NCI-H510A treated with DMSO at 0.1 percent for 48 hours (cell line): ENCODE data around the gene IL2RG.

Experiments used
- DNase-seq: peaks from one replicate; lab custom pipeline; 2025; lab: John Stamatoyannopoulos, UW

The IL2RG gene

DNA sequence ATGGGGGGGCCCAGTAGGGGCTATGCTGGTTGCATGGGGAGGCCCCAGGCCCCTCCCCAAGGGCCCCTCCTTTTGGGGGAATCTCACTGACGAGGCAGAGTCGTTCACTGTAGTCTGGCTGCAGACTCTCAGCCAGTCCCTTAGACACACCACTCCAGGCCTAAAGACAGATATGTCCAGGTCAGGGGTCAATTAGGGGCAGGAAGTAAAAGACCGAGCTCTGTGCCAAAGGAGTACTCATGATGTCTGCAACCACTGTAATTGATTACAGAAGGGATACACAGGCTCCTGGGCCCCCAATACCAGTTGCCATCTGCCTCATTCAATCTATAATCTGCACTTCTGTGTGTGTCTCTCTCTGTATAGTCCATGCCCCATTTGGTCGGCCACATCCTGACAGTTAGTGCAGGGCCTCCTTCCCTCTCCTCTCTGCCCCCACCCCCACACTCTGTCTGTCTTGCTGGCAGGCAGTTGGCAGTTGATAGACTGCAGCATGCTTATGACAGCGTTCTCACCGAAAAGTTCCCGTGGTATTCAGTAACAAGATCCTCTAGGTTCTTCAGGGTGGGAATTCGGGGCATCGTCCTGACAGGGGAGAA lies 3.5 kb downstream of the IL2RG start:
- DNase-seq, result no peak

DNA sequence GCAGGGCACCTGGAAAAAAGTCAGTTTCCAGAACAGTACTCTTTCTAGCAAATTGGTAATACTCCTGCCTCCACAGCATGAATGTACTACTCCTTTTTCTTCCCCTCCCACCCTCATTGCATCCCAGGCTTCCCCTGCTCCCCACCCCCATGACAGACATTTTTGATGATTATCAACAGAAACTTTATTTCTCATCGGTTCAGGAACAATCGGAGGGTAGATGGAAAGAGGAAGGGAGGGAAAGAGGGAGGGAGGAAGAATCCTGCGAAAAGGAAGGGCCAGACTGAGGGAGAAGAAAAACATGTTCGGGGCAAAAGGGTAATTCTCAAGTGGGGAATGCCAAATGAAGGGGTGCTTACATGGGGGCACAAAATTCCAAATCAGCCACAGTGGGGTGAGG lies 4.1 kb downstream of the IL2RG start:
- no peak for DNase-seq

DNA sequence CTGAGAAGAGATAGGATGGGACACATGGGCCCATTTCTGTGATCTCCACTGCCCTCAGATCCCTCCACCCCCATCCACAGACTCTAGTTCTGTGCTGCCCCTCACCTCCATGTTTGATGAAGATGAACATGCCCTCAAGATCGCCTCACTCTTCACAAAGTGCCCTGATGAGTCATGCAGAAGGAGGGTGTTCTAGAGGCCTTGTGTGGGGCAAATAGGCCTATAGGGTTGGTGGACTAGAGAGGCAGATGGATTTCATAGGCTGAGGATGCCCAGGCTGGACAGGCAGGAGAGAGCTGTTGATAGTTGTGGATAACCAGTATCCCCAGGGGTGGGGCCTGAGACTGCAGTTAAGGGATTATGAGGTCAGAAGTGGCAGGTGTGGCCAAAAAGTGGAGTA lies 5.0 kb downstream of the IL2RG start, which contains the start of gene CXorf65:
TSS of gene CXorf65 (minus strand) at position 314 of the 400 bp plus-strand sequence. CDS start at position 130, 184 bp downstream.
- no peak for DNase-seq

DNA sequence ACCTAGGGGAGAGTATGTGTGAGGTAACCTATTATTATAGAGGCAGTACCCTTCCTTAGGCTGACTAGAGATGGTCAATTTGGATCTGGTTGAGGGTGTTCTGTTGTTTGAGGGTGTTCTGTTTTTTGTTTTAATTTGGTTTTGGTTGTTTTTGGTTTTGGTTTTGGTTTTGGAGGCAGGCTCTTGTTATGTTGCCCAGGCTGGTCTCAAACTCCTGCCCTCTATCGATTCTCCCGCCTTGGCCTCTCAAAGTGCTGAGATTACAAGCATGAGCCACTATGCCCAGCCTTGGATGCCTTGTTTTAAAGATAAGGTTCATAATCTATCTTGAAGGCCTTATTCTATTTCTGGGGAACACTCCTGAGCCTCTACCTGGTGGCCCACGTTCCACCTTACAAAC lies 5.7 kb downstream of the IL2RG start:
- DNase-seq, result no peak

DNA sequence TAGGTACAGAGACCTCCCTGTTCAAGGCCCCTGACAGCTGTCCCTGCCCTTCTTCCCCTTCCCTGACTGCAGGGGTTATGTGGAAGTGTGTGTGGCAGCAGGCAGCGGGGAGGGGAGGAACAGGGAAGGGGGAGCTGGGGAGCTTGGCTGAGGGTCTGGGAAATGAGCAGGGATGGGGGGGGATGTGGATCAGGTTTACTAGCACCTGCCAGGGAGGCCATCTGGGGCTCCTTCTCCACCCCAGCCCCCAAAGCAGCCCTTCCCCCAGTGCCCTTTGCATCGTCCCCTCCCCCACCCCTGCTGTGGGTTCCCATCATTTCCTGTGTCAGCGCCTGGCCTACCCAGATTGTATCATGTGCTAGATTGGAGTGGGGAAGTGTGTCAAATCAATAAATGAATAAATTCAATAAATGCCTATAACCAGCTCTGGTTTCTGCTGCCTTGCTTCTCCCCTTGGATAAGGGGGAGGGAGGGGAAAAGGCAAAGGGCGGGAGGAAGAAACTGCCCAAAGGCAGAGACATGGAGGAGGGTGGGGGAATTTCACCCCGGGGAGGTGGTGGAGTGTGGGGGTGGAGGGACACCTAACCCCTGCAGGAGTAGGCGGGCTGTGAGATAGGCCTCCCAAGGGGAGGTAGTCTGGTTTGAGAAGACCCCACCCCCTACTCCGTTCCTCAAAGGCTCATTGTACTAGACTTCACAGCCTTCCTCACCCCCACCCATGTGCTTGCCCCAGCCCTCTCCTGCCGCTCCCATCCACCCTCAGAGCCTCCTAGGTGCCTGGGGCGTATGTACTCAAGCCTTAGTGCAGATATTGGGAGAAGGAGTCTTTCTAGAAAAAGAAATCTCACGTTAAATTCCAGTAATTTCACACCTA lies 8.0 kb downstream of the IL2RG start:
- no peak for DNase-seq

DNA sequence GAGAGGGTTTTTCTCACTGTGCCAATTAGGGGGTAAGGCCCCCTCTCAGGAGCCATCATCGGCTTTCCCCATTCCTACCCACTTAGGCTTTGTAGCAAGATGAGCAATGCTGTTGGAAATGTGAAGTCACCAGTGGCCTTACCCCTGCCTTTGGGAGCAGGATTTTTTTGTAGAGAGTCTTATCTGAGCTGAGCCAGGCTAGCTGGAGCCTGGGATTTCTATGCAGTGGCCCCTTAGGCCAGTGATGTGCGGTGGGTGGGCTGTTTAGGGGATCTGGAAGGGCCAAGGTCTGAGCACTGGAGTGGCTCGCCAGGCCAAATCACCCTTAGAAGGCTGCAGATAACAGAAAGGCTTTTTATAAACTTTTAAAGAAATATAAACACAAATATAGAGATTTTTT lies 9.1 kb downstream of the IL2RG start:
- no peak for DNase-seq

DNA sequence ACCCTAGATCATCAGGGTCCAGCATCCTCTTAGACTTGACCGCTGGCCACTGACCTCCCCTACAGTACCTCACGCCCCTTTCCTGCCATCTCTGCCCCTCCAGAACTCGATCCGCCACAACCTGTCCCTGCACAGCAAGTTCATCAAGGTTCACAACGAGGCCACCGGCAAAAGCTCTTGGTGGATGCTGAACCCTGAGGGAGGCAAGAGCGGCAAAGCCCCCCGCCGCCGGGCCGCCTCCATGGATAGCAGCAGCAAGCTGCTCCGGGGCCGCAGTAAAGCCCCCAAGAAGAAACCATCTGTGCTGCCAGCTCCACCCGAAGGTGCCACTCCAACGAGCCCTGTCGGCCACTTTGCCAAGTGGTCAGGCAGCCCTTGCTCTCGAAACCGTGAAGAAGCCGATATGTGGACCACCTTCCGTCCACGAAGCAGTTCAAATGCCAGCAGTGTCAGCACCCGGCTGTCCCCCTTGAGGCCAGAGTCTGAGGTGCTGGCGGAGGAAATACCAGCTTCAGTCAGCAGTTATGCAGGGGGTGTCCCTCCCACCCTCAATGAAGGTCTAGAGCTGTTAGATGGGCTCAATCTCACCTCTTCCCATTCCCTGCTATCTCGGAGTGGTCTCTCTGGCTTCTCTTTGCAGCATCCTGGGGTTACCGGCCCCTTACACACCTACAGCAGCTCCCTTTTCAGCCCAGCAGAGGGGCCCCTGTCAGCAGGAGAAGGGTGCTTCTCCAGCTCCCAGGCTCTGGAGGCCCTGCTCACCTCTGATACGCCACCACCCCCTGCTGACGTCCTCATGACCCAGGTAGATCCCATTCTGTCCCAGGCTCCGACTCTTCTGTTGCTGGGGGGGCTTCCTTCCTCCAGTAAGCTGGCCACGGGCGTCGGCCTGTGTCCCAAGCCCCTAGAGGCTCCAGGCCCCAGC lies 10.5 kb downstream of the IL2RG start:
- no peak for DNase-seq

DNA sequence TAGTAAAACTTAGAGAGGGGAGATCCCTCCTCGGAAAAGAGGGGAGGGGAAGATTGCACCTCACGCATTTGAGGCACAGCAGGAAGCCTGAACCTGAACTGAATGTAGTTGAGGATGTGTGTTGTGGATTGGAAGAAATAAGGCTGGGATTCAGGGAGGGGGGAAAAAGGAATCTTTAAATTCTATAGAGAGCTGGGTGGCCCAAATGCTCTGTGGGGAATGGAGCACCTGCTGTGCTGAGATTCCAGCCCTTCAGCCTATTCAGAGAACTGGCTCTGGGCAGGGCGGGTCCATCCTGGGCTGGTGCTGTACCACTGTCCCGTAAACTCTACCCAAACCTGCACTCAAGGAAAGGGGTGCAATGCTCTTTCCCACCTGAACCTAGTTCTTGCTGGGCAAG lies 11.6 kb downstream of the IL2RG start:
- DNase-seq, result no peak

DNA sequence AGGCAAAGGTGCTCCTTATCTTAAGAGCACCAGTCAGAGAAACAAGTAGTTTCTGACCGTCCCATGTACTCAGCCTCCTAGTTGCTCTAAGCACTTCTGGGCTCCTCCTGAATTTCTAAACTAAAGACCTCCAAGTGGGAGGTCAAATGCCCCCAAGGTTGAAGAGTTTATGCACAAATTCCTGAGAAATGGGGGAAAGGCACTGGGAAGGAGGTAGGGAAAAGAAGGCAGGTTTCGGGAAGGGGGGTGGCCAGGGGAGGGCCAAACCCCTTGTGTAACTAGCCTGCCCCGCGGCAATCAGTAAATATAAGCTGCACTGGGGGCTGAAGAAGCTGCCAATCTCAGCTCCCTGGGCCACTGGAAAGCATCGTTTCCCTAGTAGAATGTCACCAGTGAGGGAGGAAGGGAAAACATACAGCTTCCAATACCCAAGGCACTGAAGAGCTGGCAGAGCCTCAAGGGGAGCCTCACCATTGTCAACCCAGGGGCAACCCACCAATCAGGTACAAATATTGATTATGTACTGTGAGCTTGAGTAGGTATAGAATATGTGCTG lies 12.3 kb downstream of the IL2RG start:
- DNase-seq, result no peak

DNA sequence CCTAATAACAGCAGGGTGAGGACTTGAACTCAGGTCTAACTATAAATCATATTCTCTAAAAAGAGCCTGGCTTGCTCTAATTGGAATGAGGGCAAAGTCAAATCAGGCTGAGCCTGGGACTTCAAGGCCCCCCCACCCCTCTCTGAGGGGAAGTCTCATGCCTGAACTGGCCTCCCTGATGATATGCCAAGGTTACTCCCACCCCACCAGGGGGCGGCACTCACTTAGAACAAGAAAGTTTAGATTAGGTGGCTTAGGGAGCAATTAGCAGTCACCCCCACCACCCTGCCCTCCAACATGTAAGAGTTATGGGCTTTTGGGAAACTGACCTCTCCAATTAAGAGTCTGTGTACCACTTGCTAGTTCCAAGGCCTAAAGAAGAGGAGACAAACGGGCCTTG lies 13.1 kb downstream of the IL2RG start:
- DNase-seq, result peak; percentile 3

DNA sequence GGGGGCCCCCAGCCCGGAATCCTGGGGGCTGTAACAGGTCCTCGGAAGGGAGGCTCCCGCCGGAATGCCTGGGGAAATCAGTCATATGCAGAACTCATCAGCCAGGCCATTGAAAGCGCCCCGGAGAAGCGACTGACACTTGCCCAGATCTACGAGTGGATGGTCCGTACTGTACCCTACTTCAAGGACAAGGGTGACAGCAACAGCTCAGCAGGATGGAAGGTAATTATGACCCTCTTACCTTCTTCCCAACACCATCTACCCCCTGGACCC lies 14.7 kb downstream of the IL2RG start:
- DNase-seq, result no peak

DNA sequence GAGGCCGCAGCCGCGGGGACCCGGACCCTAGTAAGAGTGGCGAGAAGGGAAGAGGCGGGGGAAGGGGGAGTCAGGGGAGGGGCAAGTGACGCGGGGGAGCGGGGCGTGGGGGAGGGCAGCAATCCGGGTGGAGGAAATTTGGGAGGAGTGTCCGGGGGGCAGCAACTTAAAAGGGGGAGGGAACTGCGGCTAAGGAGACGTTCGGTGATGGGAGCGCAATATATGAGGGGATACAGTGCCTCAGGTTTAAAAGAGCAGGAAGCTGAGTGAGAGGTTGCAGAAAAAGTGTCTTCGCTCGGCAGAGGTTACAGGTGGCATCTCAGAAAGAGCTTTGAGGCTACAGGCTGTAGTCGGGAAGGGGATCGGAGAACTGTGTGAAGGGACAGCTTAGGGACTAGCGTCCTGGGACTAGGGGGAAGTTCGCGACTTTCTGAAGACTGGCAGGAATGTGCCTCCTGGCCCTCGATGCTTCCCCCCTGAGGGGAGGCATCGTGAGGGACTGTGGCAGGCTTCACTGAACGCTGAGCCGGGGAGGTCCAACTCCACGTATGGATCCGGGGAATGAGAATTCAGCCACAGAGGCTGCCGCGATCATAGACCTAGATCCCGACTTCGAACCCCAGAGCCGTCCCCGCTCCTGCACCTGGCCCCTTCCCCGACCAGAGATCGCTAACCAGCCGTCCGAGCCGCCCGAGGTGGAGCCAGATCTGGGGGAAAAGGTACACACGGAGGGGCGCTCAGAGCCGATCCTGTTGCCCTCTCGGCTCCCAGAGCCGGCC lies 15.2 kb downstream of the IL2RG start:
- peak; percentile 52 for DNase-seq

DNA sequence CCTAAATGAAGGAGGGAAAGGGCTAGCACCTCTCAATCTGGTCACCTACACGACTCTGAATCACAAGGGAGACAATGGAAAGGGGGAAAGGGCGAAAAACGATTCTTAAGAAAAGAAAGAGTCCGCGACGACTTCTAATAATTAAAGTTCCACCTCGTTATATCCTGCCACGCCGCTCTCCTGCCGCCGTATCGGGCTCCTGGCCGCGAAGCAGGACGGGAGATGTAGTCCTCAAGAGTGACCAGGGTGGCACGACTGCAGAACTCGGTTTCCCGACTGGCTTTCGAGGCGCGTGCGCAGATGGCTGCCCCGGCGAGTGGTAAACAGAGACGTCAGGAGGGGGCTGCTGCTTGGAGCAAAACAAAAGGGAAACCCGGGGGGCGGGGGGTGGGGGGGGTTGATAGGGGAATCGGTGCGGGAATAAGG lies 15.8 kb downstream of the IL2RG start, which contains the start of gene FOXO4:
TSS of gene FOXO4 (plus strand) at position 297 of the 426 bp plus-strand sequence. CDS start 678 bp downstream, outside the sequence.
- DNase-seq, result peak; percentile 63

DNA sequence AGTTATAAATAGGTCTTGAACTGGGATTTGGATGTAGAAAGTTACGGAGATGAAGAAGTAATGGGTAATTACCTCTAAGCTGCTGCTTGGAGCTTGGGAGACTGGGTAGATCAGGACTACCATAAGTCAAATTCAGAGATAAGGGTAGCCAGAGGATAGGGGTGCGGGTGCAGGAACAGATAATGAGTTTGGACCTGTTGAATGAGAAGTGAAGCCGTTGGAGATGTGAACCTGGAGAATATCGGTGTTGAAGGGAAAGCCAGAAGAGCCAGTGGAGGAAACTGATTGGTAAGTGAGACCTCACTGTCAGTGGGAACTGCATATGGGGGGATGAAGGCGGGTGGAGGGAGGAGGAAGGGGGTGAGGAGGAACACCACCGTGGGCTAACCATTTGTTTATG lies 16.3 kb downstream of the IL2RG start:
- DNase-seq, result no peak

DNA sequence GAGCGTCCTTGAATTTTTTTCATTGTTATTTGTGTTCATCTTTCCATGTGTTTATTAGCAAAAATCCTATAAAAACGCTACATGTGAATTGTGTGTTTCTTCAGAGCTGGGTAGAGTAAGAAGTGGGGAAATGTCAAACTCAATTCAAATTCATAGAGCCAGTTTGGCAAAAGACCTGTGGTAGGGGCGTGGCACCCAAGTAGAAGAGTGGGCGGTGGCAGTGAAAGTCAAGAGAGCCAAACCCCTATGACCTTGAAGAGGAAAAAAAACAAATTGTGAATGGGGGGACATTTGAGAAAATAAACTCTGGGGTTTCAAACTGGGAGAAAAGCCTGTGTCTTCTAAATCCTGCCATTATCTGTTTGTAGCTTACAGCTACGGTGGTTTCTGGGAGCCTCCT lies 20.1 kb downstream of the IL2RG start:
- no peak for DNase-seq

DNA sequence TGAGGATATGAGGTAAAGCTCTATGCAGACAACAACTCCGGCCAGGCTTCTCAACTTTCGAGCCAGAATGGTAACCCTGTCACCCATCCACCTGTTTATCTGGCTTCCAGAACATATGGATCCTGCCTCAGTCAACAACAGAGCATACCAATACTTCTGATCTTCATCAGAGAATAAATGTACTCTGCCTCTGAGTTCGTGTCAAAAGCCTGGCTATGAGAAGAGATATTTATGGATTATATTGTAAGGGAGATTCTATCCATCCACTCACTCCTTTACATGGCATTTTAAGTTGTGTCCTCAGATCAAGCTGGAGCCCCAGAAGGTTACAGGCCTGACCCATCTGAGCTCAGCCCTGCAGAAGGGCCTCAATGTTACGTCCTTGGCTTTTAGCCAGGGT lies 25.5 kb downstream of the IL2RG start:
- DNase-seq, result no peak

DNA sequence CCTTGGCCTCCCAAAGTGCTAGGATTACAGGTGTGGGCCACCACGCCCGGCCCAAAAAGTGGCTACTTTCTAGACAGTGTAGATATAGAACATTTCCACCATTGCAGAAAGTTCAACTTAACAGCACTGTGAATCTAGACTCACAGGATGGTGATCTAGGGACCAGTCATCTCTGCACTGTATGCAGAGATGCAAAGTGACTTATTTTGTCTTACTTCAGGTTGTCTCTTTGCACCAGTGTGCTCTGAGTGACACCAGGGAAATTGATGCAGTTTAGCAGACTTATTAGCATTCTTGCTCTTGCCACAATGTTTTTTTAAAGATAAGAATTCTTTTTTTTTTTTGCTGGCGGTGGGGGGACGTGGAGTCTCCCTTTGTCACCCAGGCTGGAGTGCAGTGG lies 28.6 kb downstream of the IL2RG start:
- no peak for DNase-seq

DNA sequence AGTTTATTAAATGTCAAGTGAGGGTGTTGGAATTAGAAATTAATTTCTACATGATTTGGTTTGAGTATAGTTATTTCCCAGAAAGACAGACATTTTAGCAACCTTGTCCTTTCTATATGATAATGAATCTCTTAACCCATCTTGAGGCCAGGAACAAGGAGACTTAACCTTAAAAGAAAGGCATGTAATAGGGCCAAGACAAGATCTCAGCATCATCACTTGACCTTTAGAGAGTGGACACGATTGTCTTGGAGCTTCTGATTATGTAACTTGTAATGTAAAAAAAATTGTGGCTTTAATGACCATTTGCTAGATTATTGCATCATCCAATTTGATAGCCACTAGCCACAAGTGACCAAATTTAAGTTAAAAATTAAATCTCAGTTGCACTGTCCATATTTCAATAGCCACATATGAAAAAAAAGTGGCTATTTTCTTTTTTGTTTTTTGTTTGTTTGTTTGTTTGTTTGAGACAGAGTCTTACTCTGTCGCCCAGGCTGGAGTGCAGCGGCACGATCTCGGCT lies 29.2 kb downstream of the IL2RG start:
- no peak for DNase-seq

DNA sequence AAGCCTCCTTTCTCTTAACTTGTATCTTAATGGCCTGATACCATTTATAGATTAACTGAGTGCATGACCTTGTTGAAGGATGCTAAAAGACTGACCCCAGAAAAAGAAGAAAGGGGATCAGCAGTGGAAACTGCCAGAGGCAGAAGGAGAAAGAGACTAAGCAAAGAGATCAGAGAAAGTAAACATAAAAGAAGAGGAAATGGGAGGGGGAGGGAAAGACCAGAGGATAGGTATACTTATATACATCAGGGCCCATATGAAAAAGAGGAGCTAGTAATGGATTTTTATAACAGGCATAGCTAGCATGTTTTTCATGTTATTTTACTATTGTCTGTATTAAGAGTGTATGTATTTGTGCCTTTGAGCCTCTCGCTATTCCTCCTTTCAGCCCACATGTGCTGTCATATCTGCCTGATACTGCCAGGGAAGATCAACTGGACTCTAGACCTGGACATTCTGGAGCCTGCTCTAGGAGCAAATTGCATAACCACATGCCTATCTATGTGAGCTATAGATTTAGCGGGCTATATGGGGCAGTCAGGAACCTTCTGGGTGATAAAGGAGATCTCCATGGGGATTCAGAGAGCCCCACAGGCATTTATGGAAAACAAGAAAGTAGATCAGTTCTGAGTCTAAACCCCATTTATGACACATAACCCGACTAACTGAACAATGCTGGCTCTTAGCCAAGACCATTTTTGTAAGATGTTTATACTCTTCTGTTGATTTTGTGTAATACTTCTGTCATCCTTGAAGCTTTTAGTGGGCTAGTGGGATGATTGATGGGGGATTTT lies 29.9 kb downstream of the IL2RG start:
- no peak for DNase-seq

DNA sequence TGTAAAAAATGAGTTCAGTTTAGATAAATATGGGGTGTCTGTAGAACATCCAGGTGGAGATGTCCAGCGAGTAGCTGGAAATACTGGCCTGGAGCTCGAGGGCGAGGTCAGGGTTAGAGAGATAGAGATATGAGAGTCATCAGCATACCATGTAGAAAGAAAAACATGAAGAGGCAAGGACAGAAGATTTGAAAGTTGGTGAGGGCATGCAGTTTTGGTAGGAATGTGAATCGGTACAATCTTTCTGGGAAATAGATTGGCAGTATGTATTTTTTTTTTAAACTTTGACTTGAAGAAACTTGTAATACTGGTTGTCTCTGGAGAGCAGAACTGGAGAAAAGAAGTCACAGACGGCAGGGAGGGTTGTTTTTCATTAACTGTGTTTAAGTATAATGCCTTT lies 40.8 kb downstream of the IL2RG start:
- DNase-seq, result no peak
